ENCODE results near the gene KIF25.

The KIF25 gene

DNA sequence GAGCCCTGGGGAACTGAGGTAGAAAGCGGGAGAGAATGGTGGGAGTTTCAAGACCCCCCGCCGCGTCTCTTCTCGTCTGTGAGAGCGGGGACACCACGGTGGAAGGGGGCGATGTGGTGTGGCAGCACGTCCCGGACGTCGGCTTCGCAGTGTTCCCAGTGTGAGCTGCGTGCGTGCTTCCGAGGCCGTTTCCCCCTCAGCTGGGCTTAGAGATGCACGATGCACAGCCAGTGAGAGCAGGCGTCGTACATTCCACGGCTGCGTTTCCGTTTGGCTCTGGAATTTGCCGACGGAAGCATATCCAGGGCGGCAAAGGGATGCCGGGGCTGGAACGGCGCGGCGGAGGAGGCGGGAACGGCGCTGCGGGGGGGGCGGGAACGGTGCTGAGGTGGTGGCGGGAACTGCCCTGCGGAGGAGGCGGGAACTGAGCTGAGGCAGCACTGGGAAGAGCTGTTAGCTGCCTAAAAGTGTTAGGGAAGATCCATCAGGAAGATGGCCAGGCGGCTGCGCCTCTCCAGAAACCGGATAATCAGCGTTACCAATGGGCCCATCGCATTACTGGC is 37.7 kb downstream of the KIF25 start:
- CTCF ChIA-PET, result no interaction called here
- no peak overlapping the region for H3K27ac ChIP-seq (ENCODE audit: insufficient read depth in 1 of 2, low read depth in 1 of 2, low read length in 2 of 2, poor library complexity in 1 of 2, severe bottlenecking in 2 of 2)
- DNase-seq, result peak in 2 of 3 donors; percentile 10

DNA sequence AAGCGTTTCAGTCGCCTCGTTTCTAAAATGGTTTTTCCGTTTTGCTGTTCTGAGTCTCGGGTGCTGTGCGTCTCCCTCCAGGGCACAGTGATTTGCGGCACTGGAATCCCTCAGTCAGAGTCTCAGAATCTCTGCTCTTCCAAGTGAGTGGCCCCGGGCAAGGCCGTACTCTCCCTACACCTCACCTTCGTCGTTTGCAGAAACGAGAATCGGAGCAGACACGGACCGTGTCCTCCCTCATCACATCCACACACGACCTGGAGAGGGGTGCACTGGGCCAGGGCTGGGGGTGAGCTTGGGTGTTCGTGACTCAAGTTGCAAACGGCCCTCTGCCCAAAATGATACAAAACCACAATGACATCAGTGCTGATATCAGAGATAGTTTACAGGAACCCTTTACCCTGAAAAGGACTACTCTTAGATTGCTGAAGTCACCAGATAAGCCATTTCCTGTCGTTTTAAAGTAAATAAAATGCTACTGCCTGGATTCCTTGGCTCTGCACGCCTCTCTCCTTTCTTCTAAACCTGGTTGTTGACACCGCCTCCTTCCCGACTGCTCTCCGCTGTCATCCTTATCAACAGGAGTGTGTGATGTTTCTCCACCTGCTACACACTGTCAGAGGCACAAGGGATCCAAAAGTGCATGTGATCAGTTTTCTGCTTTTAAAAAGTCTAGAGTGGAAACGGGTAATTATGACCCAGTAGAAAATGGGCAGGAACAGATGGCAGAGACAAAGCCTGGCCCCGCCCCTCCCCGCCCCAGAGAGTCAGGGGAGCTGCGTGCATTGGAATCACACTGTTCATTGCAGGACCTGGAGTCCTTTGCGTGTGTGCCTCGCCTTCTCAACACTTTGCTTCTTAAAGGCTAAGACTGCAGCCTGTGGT is 38.4 kb downstream of the KIF25 start:
- POLR2A ChIA-PET, result no interaction called here
- peaks cover 0 to 60% (median 31%) of the 10 kb centered on the region in 5 experiments for H3K9me3 ChIP-seq (ENCODE audit: control extremely low read depth in 1 of 5, control insufficient read depth in 4 of 5, insufficient read depth in 2 of 5, low read depth in 1 of 5, low read length in 4 of 5)
- no peak overlapping the region for H3K27ac ChIP-seq (ENCODE audit: insufficient read depth in 1 of 2, low read depth in 1 of 2, low read length in 2 of 2, poor library complexity in 1 of 2, severe bottlenecking in 2 of 2)
- peak; percentile 49 to 80 (median 74) for DNase-seq
- CTCF ChIA-PET, result no interaction called here
- 37% methylated on average over 26 of the region's 29 CpGs for WGBS (ENCODE audit: insufficient coverage)
- no peaks in the 10 kb centered on the region for H3K36me3 ChIP-seq (ENCODE audit: control insufficient read depth in 4 of 4, insufficient read depth in 4 of 4, low read length in 3 of 4)
- peaks cover 0 to 28% (median 4%) of the 10 kb centered on the region in 4 experiments for H3K4me1 ChIP-seq (ENCODE audit: control extremely low read depth in 1 of 4, control insufficient read depth in 4 of 4, insufficient read depth in 4 of 4, low read length in 3 of 4)
- H3K27me3 ChIP-seq (replicated peaks in 2 of 5; ENCODE audit: control insufficient read depth in 4 of 5, insufficient read depth in 5 of 5, low read length in 4 of 5), result peaks cover 0 to 67% (median 12%) of the 10 kb centered on the region in 5 experiments
- H3K4me3 ChIP-seq (ENCODE audit: control insufficient read depth in 1 of 7, extremely low read depth in 1 of 7, insufficient read depth in 4 of 7, low read depth in 2 of 7, low read length in 6 of 7), result peak overlapping the region in 3 of 7 experiments; percentile 13 to 45 (median 32)

More for the DNA sequence above, 37.7 kb downstream of the KIF25 start:
- no peaks in the 10 kb centered on the region for H3K36me3 ChIP-seq (ENCODE audit: control insufficient read depth in 4 of 4, insufficient read depth in 4 of 4, low read length in 3 of 4)
- peak overlapping the region in 3 of 7 experiments; percentile 13 to 45 (median 32) for H3K4me3 ChIP-seq (ENCODE audit: control insufficient read depth in 1 of 7, extremely low read depth in 1 of 7, insufficient read depth in 4 of 7, low read depth in 2 of 7, low read length in 6 of 7)
- H3K9me3 ChIP-seq (ENCODE audit: control extremely low read depth in 1 of 5, control insufficient read depth in 4 of 5, insufficient read depth in 2 of 5, low read depth in 1 of 5, low read length in 4 of 5), result peaks cover 0 to 57% (median 28%) of the 10 kb centered on the region in 5 experiments
- POLR2A ChIA-PET, result no interaction called here
- peaks cover 0 to 67% (median 12%) of the 10 kb centered on the region in 5 experiments for H3K27me3 ChIP-seq (replicated peaks in 2 of 5; ENCODE audit: control insufficient read depth in 4 of 5, insufficient read depth in 5 of 5, low read length in 4 of 5)
- H3K4me1 ChIP-seq (ENCODE audit: control extremely low read depth in 1 of 4, control insufficient read depth in 4 of 4, insufficient read depth in 4 of 4, low read length in 3 of 4), result peaks cover 0 to 34% (median 4%) of the 10 kb centered on the region in 4 experiments
- WGBS (ENCODE audit: insufficient coverage), result 29% methylated on average over 26 of the region's 45 CpGs

DNA sequence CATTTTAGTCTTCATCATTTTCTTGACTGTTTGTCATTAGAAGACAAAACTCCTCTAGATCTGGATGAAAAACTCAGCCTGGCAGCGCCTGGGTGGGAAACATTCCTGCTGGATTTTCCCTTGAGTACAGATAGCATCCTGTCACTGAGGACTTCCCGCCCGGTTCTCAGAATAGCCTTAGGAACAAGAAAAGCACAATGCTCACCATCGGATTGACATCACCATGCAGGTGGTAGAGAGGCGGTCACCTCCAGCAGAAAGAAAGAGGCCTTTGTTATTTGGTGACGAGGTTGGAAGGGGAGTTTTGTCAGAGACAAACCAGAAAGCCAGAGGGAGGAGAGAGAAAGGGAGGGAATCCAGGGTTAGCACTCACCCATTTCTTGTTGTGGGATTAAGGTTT is 39.8 kb downstream of the KIF25 start:
- peaks cover 0 to 56% (median 12%) of the 10 kb centered on the region in 5 experiments for H3K27me3 ChIP-seq (replicated peaks in 2 of 5; ENCODE audit: control insufficient read depth in 4 of 5, insufficient read depth in 5 of 5, low read length in 4 of 5)
- 86% methylated on average over 6 of the region's 6 CpGs for WGBS (ENCODE audit: insufficient coverage)
- no peak overlapping the region for H3K27ac ChIP-seq (ENCODE audit: insufficient read depth in 1 of 2, low read depth in 1 of 2, low read length in 2 of 2, poor library complexity in 1 of 2, severe bottlenecking in 2 of 2)
- peaks cover 0 to 71% (median 40%) of the 10 kb centered on the region in 5 experiments for H3K9me3 ChIP-seq (ENCODE audit: control extremely low read depth in 1 of 5, control insufficient read depth in 4 of 5, insufficient read depth in 2 of 5, low read depth in 1 of 5, low read length in 4 of 5)
- peaks cover 0 to 16% (median 4%) of the 10 kb centered on the region in 4 experiments for H3K4me1 ChIP-seq (ENCODE audit: control extremely low read depth in 1 of 4, control insufficient read depth in 4 of 4, insufficient read depth in 4 of 4, low read length in 3 of 4)
- H3K36me3 ChIP-seq (ENCODE audit: control insufficient read depth in 4 of 4, insufficient read depth in 4 of 4, low read length in 3 of 4), result no peaks in the 10 kb centered on the region
- ChIA-PET POLR2A (no interaction called here), CTCF (no interaction called here)
- DNase-seq, result no peak
- H3K4me3 ChIP-seq (ENCODE audit: control insufficient read depth in 1 of 7, extremely low read depth in 1 of 7, insufficient read depth in 4 of 7, low read depth in 2 of 7, low read length in 6 of 7), result no peak overlapping the region

DNA sequence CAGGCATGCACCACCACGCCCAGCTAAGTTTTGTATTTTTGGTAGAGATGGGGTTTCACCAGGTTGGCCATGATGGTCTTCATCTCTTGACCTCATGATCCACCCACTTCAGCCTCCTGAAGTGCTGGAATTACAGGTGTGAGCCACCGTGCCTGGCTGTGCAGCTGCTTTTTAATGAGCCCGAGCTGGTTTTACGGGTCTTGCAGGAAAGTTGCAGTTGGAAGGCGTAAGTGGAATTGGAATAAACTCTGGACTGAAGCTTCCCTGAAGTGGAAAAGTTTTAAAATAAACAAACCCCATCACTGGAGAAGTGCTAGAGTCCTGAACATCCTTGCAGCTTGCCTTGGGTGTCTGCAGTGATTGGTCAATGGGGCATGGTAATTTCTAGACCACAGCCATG is 40.4 kb downstream of the KIF25 start:
- no peak for DNase-seq
- no peaks in the 10 kb centered on the region for H3K36me3 ChIP-seq (ENCODE audit: control insufficient read depth in 4 of 4, insufficient read depth in 4 of 4, low read length in 3 of 4)
- ChIA-PET POLR2A (no interaction called here), CTCF (no interaction called here)
- H3K4me1 ChIP-seq (ENCODE audit: control extremely low read depth in 1 of 4, control insufficient read depth in 4 of 4, insufficient read depth in 4 of 4, low read length in 3 of 4), result peaks cover 0 to 10% (median 4%) of the 10 kb centered on the region in 4 experiments
- peaks cover 0 to 77% (median 41%) of the 10 kb centered on the region in 5 experiments for H3K9me3 ChIP-seq (ENCODE audit: control extremely low read depth in 1 of 5, control insufficient read depth in 4 of 5, insufficient read depth in 2 of 5, low read depth in 1 of 5, low read length in 4 of 5)
- H3K27ac ChIP-seq (ENCODE audit: insufficient read depth in 1 of 2, low read depth in 1 of 2, low read length in 2 of 2, poor library complexity in 1 of 2, severe bottlenecking in 2 of 2), result no peak overlapping the region
- H3K27me3 ChIP-seq (replicated peaks in 2 of 5; ENCODE audit: control insufficient read depth in 4 of 5, insufficient read depth in 5 of 5, low read length in 4 of 5), result peaks cover 0 to 50% (median 10%) of the 10 kb centered on the region in 5 experiments
- no peak overlapping the region for H3K4me3 ChIP-seq (ENCODE audit: control insufficient read depth in 1 of 7, extremely low read depth in 1 of 7, insufficient read depth in 4 of 7, low read depth in 2 of 7, low read length in 6 of 7)
- 97% methylated on average over 4 of the region's 5 CpGs for whole genome bisulfite sequencing (ENCODE audit: insufficient coverage)

DNA sequence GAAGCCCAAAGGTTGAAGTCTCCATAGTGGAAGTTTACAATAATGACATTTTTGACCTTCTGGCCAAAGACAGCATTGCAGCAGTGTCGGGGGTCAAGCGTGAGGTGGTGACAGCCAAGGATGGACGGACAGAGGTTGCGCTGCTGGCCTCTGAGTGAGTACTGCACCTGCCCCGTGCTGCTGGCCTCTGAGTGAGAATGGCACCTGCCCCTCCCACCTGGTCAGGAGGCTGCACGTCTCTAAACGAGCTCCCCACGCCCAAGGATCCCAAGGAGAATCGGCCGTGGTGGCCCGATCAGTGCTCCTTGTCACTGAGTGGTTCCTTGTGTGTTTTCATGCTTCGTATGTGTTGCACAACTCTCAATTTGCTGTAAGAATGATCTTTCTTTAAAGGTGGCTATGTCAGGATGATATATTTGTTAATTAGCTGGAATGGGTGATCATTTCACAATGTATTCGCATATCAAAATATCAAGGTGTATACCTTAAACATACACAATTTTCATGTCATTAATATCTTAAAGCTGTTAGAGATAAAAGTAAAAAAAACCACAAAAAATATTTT is 41.2 kb downstream of the KIF25 start:
- H3K36me3 ChIP-seq (ENCODE audit: control insufficient read depth in 4 of 4, insufficient read depth in 4 of 4, low read length in 3 of 4), result no peaks in the 10 kb centered on the region
- 94% methylated on average over 11 of the region's 13 CpGs for WGBS (ENCODE audit: insufficient coverage)
- peaks cover 0 to 81% (median 41%) of the 10 kb centered on the region in 5 experiments for H3K9me3 ChIP-seq (ENCODE audit: control extremely low read depth in 1 of 5, control insufficient read depth in 4 of 5, insufficient read depth in 2 of 5, low read depth in 1 of 5, low read length in 4 of 5)
- no peak for DNase-seq
- no peak overlapping the region for H3K27ac ChIP-seq (ENCODE audit: insufficient read depth in 1 of 2, low read depth in 1 of 2, low read length in 2 of 2, poor library complexity in 1 of 2, severe bottlenecking in 2 of 2)
- ChIA-PET CTCF (no interaction called here), POLR2A (no interaction called here)
- peaks cover 0 to 7% (median 1%) of the 10 kb centered on the region in 4 experiments for H3K4me1 ChIP-seq (ENCODE audit: control extremely low read depth in 1 of 4, control insufficient read depth in 4 of 4, insufficient read depth in 4 of 4, low read length in 3 of 4)
- H3K27me3 ChIP-seq (replicated peaks in 2 of 5; ENCODE audit: control insufficient read depth in 4 of 5, insufficient read depth in 5 of 5, low read length in 4 of 5), result peaks cover 0 to 44% (median 10%) of the 10 kb centered on the region in 5 experiments
- H3K4me3 ChIP-seq (ENCODE audit: control insufficient read depth in 1 of 7, extremely low read depth in 1 of 7, insufficient read depth in 4 of 7, low read depth in 2 of 7, low read length in 6 of 7), result no peak overlapping the region

DNA sequence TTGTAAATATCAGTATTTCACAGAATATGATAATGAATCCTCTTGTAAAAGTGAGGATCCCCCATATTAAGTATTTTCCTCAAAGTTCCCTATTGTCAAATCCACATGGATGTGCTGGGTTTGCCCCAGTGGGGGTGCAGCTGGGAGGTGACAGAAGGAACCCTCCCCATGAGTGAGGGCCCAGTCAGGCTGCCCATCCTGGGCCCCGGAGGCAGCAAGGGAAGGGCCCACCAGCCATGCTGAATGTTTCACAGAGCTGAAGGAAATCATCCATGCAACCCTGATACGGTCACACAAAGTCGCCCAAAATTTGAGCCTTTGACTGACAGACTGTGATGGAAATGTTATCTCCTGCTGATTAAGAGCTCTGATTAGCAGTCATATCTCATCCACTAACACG is 41.8 kb downstream of the KIF25 start:
- H3K36me3 ChIP-seq (ENCODE audit: control insufficient read depth in 4 of 4, insufficient read depth in 4 of 4, low read length in 3 of 4), result no peaks in the 10 kb centered on the region
- H3K27me3 ChIP-seq (replicated peaks in 2 of 5; ENCODE audit: control insufficient read depth in 4 of 5, insufficient read depth in 5 of 5, low read length in 4 of 5), result peaks cover 0 to 38% (median 10%) of the 10 kb centered on the region in 5 experiments
- ChIA-PET CTCF (no interaction called here), POLR2A (no interaction called here)
- H3K4me1 ChIP-seq (ENCODE audit: control extremely low read depth in 1 of 4, control insufficient read depth in 4 of 4, insufficient read depth in 4 of 4, low read length in 3 of 4), result peaks cover 0 to 7% (median 1%) of the 10 kb centered on the region in 4 experiments
- DNase-seq, result no peak
- no peak overlapping the region for H3K4me3 ChIP-seq (ENCODE audit: control insufficient read depth in 1 of 7, extremely low read depth in 1 of 7, insufficient read depth in 4 of 7, low read depth in 2 of 7, low read length in 6 of 7)
- H3K27ac ChIP-seq (ENCODE audit: insufficient read depth in 1 of 2, low read depth in 1 of 2, low read length in 2 of 2, poor library complexity in 1 of 2, severe bottlenecking in 2 of 2), result no peak overlapping the region
- peaks cover 0 to 79% (median 41%) of the 10 kb centered on the region in 5 experiments for H3K9me3 ChIP-seq (ENCODE audit: control extremely low read depth in 1 of 5, control insufficient read depth in 4 of 5, insufficient read depth in 2 of 5, low read depth in 1 of 5, low read length in 4 of 5)
- 93% methylated on average over 3 of the region's 4 CpGs for WGBS (ENCODE audit: insufficient coverage)
